ENCODE data around the gene LINGO3. TPM values are rescaled to one million over a fixed set of nuclear protein-coding genes. Genes with fewer than 3 reads are reported as not detected.

Gene LINGO3
- total and polyA plus RNA-seq, 2 of the 8 experiments (the other 6 are each of a cell fraction or from before 2014, with no cell fraction given), result 0.59 TPM; not detected in 1

DNA sequence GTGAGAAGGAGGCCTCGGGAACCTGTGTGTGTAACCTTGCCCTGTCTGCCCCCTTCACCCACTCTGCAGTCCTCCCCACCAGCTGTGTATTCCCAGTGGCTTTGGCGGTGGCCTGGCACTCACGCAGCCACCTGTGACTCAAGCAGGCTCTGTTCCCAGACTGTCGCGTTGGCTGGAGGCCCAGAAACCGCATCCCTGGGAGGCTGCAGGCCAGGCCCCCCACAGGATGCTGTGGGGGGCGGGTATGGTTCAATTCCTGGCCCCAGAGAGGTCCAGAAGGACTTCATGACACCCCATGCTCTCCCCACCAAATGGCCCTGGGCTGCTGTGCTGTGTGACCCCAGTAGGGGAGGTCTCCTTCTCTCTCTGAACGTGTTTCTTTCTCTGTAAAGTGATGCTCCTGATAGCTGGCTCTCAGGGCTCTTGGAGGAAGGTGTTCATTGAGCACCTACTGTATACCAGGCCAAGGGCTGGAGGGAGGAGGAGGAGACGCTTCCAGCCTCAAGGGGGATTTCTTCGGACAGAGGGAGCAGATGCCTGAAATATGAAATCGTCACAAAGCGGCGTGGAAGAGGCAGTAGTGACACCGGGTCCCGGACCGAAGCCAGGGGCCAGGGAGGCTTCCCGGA, 1.9 kb upstream of the LINGO3 start:
- Histone ChIP-seq H3K4me1 (replicated peaks in 1 of 4; ENCODE audit: control insufficient read depth in 3 of 4, insufficient read depth in 4 of 4, low read length in 3 of 4) (peaks cover 0 to 13% (median 1%) of the 10 kb centered on the region in 4 experiments; a peak in 4 of 7 replicates), H3K9ac (replicated peaks in 1 of 4; ENCODE audit: extremely low read depth in 1 of 4, low read depth in 3 of 4, low read length in 3 of 4) (no peak overlapping the region), H3K4ac (replicated peaks; ENCODE audit: insufficient read length, low read depth, low read length) (no peak overlapping the region), H3K79me1 (ENCODE audit: low read depth, low read length) (no peaks in the 10 kb centered on the region), H4K20me1 (replicated peaks in 1 of 2; ENCODE audit: control insufficient read depth in 1 of 2, insufficient read depth in 2 of 2, low read length in 2 of 2) (peaks cover 0 to 3% of the 10 kb centered on the region in 2 experiments), H2BK12ac (ENCODE audit: low read depth, low read length) (no peak overlapping the region), H2BK120ac (replicated peaks; ENCODE audit: low read depth, low read length) (no peak overlapping the region), H4K5ac (ENCODE audit: insufficient read length, low read depth, low read length) (no peak overlapping the region), H3K4me2 (ENCODE audit: insufficient read depth in 1 of 2, low read depth in 2 of 2, low read length in 2 of 2) (no peak overlapping the region), H3K27me3 (replicated peaks in 1 of 4; ENCODE audit: control insufficient read depth in 3 of 4, extremely low read depth in 1 of 4, insufficient read depth in 3 of 4, low read length in 3 of 4) (peaks cover 7 to 30% (median 23%) of the 10 kb centered on the region in 4 experiments), H4K91ac (replicated peaks; ENCODE audit: insufficient read length, low read length) (no peak overlapping the region), H3K9me3 (ENCODE audit: insufficient read depth in 2 of 2, low read depth in 1 of 2, low read length in 1 of 2) (no peaks in the 10 kb centered on the region), H3K56ac (replicated peaks; ENCODE audit: insufficient read length, low read depth, low read length) (no peak overlapping the region), H3K27ac (ENCODE audit: low read depth, low read length) (no peak overlapping the region), H3K36me3 (ENCODE audit: control insufficient read depth in 2 of 4, insufficient read depth in 4 of 4, low read length in 3 of 4) (no peaks in the 10 kb centered on the region), H2BK20ac (ENCODE audit: low read length) (no peak overlapping the region), H2BK15ac (ENCODE audit: low read length) (0 out of 2 replicates have a peak overlapping the region, but pooled peaks have one; percentile 88), H2AFZ (ENCODE audit: low read length) (no peak overlapping the region), H2AK5ac (ENCODE audit: low read depth, low read length) (no peak overlapping the region), H3K18ac (ENCODE audit: extremely low read depth, low read length) (no peak overlapping the region; the same call in 1 of the 2 replicates), H2BK5ac (ENCODE audit: low read depth, low read length) (no peak overlapping the region), H3K79me2 (ENCODE audit: control insufficient read depth in 1 of 2, insufficient read depth in 2 of 2, low read length in 2 of 2) (no peaks in the 10 kb centered on the region), H3K23ac (ENCODE audit: insufficient read length) (no peak overlapping the region), H4K8ac (ENCODE audit: extremely low read depth, insufficient read depth, low read length) (peak overlapping the region; percentile 57; the same call in 1 of the 2 replicates), H3K23me2 (ENCODE audit: low read depth, low read length) (peaks cover 2% of the 10 kb centered on the region; the same call in 1 of the 2 replicates), H3K4me3 (ENCODE audit: extremely low read depth in 1 of 4, insufficient read depth in 2 of 4, low read depth in 3 of 4, low read length in 4 of 4) (no peak overlapping the region), H3K14ac (ENCODE audit: insufficient read length) (no peak overlapping the region)
- DNase-seq (ENCODE audit: low read depth in 1 of 2, low spot score in 2 of 2) (peak in 1 of 2 experiments; percentile 46), FAIRE-seq (no peak)
- POLR2A ChIA-PET (ENCODE audit: partially characterized antibody), result interaction anchor here (1.4 to 4.4 kb wide), 2 partner anchors 14 to 57 kb away, joined by 4 to 16 read pairs; no protein-coding TSS in a partner anchor
- TF ChIP-seq SRF (IDR thresholded peaks at IDR 0.05; ENCODE audit: low read depth, low read length) (no peak), CBX5 (IDR thresholded peaks at IDR 0.05; ENCODE audit: low read depth, low read length) (no peak), POLR2AphosphoS5 (IDR thresholded peaks at IDR 0.05; ENCODE audit: low read depth, low read length) (no peak), SUZ12 (IDR thresholded peaks at IDR 0.05; ENCODE audit: low read length) (no peak), TAF7 (optimal IDR thresholded peaks at IDR 0.05; ENCODE audit: borderline replicate concordance, low read depth, low read length) (no peak), KDM5A (IDR thresholded peaks at IDR 0.05; ENCODE audit: low read length) (no peak)
- CTCF ChIA-PET (ENCODE audit: partially characterized antibody), result interaction anchor here (0.6 to 9.8 kb wide), 2 partner anchors 33 to 1597 kb away, joined by 3 to 106 read pairs; no protein-coding TSS in a partner anchor
- 85% methylated on average over 17 of the region's 17 CpGs; no CpG with 5 or more reads in 1 of the 2 experiments for WGBS, 2 experiments (ENCODE audit: extremely low coverage in 1 of 2, insufficient coverage in 1 of 2, insufficient read length in 1 of 2, insufficient replicate concordance in 2 of 2, low coverage in 1 of 2, low lambda C conversion rate in 2 of 2, missing lambda C conversion rate in 1 of 2)
